ENCODE measurements around the gene GDI2. TPM values are rescaled to one million over a fixed set of nuclear protein-coding genes. Genes with fewer than 3 reads are reported as not detected.
"Not testable (repeated sequence)": the region's sequence is repeated elsewhere in the genome, so short reads cannot be mapped to it uniquely, and the experiment has no call there.

Gene GDI2
- total RNA-seq, 4 donors from 2014 or later, result 215 to 263 (median 248) TPM

GRCh38 chr10:5813091-5813340 is 218 bp downstream of the GDI2 start:
- DNase-seq (ENCODE audit: low spot score) (no peak), ATAC-seq (ENCODE audit: low FRiP score) (peak; percentile 50)
- no peak for TF ChIP-seq CTCF (IDR thresholded peaks at IDR 0.05)

- ATAC-seq (ENCODE audit: low FRiP score), result peak; percentile 52
- no peak for DNase-seq (ENCODE audit: low spot score)
- TF ChIP-seq CTCF (IDR thresholded peaks at IDR 0.05), result no peak
Measured at GRCh38 chr10:5812283-5813090, 747 bp downstream of the GDI2 start.

GRCh38 chr10:5811387-5811821 is 1.8 kb downstream of the GDI2 start:
- no peak for ATAC-seq (ENCODE audit: low FRiP score)
- no peak for TF ChIP-seq CTCF (IDR thresholded peaks at IDR 0.05)
- no peak for DNase-seq (ENCODE audit: low spot score)

GRCh38 chr10:5810225-5810624 is 3.0 kb downstream of the GDI2 start:
- TF ChIP-seq CTCF (IDR thresholded peaks at IDR 0.05), result no peak
- ATAC-seq (ENCODE audit: low FRiP score) (no peak), DNase-seq (ENCODE audit: low spot score) (no peak)

- DNase-seq (ENCODE audit: low spot score) (no peak), ATAC-seq (ENCODE audit: low FRiP score) (no peak)
- no peak for TF ChIP-seq CTCF (IDR thresholded peaks at IDR 0.05)
Measured at GRCh38 chr10:5809527-5810154, 3.6 kb downstream of the GDI2 start.

GRCh38 chr10:5808783-5809392 is 4.3 kb downstream of the GDI2 start:
- ATAC-seq (ENCODE audit: low FRiP score); DNase-seq (ENCODE audit: low spot score): not testable (repeated sequence)

- no peak for ATAC-seq (ENCODE audit: low FRiP score)
Measured at GRCh38 chr10:5806745-5807144, 6.5 kb downstream of the GDI2 start.

More at GRCh38 chr10:5806745-5807144, 6.5 kb downstream of the GDI2 start:
- no peak for TF ChIP-seq CTCF (IDR thresholded peaks at IDR 0.05)
- no peak for DNase-seq (ENCODE audit: low spot score)
